GM12873 (cell line): ENCODE results near the gene EPB41L3.

Experiments used
- CTCF ChIP-seq: IDR thresholded peaks from 2 replicates; pipeline ENCODE4 v1.5.1; 2012; ENCODE audit warnings: low read depth, mild to moderate bottlenecking, moderate library complexity, low read length, control low read depth; ENCODE audit not compliant: insufficient read depth; ENCODE audit errors: missing control alignments

EPB41L3 gene

GRCh38 chr18:5530629-5531178 lies 13.1 kb downstream of the EPB41L3 start:
- TF ChIP-seq CTCF: no peak

- TF ChIP-seq CTCF: no peak
These were observed 14.3 kb downstream of the EPB41L3 start for GRCh38 chr18:5529471-5529870.

- no peak for TF ChIP-seq CTCF
These were observed 16.2 kb downstream of the EPB41L3 start for GRCh38 chr18:5527603-5528002.

- TF ChIP-seq CTCF: no peak
These were observed 19.1 kb downstream of the EPB41L3 start for GRCh38 chr18:5524660-5525059.

- TF ChIP-seq CTCF: no peak
These were observed 22.8 kb downstream of the EPB41L3 start for GRCh38 chr18:5521000-5521399.

GRCh38 chr18:5520464-5520863 lies 23.3 kb downstream of the EPB41L3 start:
- TF ChIP-seq CTCF: no peak

GRCh38 chr18:5519448-5520298 lies 24.1 kb downstream of the EPB41L3 start:
- no peak for TF ChIP-seq CTCF
